SU-DHL-6 (cell line): ENCODE measurements around the gene POF1B.

ENCODE experiments used
- H2AFZ ChIP-seq: fragments of 200-600 bp; sonication (generic); 2 replicates; pipeline ENCODE4 v1.6.1; 2014; ENCODE audit warnings: low read depth, mild to moderate bottlenecking, moderate library complexity, mixed read lengths, antibody characterized with exemption, low read length; ENCODE audit not compliant: severe bottlenecking
- H3F3A ChIP-seq: fragments of 200-600 bp; shearing (Covaris generic); 2 replicates; pipeline ENCODE4 v1.6.0; 2016; ENCODE audit warnings: antibody characterized with exemption, mild to moderate bottlenecking; ENCODE audit not compliant: insufficient read depth
- H3K27ac ChIP-seq: fragments of 200-600 bp; sonication (generic); 2 replicates; pipeline ENCODE4 v1.5.1; 2016; ENCODE audit warnings: low read depth, mild to moderate bottlenecking, low read length, moderate library complexity, mixed read lengths
- H3K27me3 ChIP-seq: fragments of 200-600 bp; sonication (generic), shearing (Covaris generic); 2 replicates; pipeline ENCODE4 v1.6.0; 2014; ENCODE audit warnings: mild to moderate bottlenecking, low read length
- H3K36me3 ChIP-seq: fragments of 200-600 bp; sonication (generic); 2 replicates; pipeline ENCODE4 v1.6.1; 2014; ENCODE audit warnings: mild to moderate bottlenecking, low read length, mixed read lengths
- H3K4me2 ChIP-seq: fragments of 300-600, 200-600 bp; shearing (Covaris generic), sonication (generic); 2 replicates; pipeline ENCODE4 v1.6.0; 2014; ENCODE audit warnings: low read length, low read depth, mild to moderate bottlenecking; ENCODE audit not compliant: poor library complexity, severe bottlenecking
- H3K4me3 ChIP-seq: fragments of 200-600 bp; sonication (generic); 2 replicates; pipeline ENCODE4 v1.5.1; 2014; ENCODE audit warnings: antibody characterized with exemption, low read length, mild to moderate bottlenecking, mixed read lengths; ENCODE audit not compliant: insufficient read depth, poor library complexity, severe bottlenecking
- H3K79me2 ChIP-seq: fragments of 200-600 bp; sonication (generic); 2 replicates; pipeline ENCODE4 v1.6.1; 2014; ENCODE audit warnings: mild to moderate bottlenecking, low read length, moderate library complexity; ENCODE audit not compliant: insufficient read depth
- H3K9ac ChIP-seq: fragments of 200-600 bp; sonication (generic); 2 replicates; pipeline ENCODE4 v1.7.0; 2014; ENCODE audit warnings: mild to moderate bottlenecking, low read length
- H3K9me2 ChIP-seq: fragments of 200-600 bp; sonication (generic); replicated peaks from 2 replicates; pipeline ENCODE4 v1.6.1; 2014; ENCODE audit warnings: low read length; ENCODE audit not compliant: insufficient read depth
- H3K9me3 ChIP-seq: fragments of 200-600 bp; sonication (generic); 2 replicates; pipeline ENCODE4 v1.6.1; 2014; ENCODE audit warnings: low read length, mixed read lengths; ENCODE audit not compliant: insufficient read depth
- H4K20me1 ChIP-seq: fragments of 200-600 bp; sonication (generic); 2 replicates; pipeline ENCODE4 v1.6.1; 2014; ENCODE audit warnings: low read depth, mild to moderate bottlenecking, antibody characterized with exemption, low read length, moderate library complexity, mixed read lengths
- EZH2phosphoT487 ChIP-seq: fragments of 200-600 bp; sonication (generic), shearing (Covaris generic); conservative IDR thresholded peaks from 2 replicates; pipeline ENCODE4 v1.6.1; 2018; ENCODE audit warnings: mild to moderate bottlenecking, antibody characterized with exemption, low read length, moderate library complexity, mixed read lengths
- TF ChIP-seq, protein P1 (sequence below): fragments of 200-600 bp; sonication (generic); IDR thresholded peaks from one replicate; pipeline ENCODE4 v1.5.1; 2017; ENCODE audit warnings: antibody characterized with exemption, mild to moderate bottlenecking, low read length, moderate library complexity; ENCODE audit not compliant: insufficient read depth, poor library complexity, severe bottlenecking

POF1B gene, protein sequence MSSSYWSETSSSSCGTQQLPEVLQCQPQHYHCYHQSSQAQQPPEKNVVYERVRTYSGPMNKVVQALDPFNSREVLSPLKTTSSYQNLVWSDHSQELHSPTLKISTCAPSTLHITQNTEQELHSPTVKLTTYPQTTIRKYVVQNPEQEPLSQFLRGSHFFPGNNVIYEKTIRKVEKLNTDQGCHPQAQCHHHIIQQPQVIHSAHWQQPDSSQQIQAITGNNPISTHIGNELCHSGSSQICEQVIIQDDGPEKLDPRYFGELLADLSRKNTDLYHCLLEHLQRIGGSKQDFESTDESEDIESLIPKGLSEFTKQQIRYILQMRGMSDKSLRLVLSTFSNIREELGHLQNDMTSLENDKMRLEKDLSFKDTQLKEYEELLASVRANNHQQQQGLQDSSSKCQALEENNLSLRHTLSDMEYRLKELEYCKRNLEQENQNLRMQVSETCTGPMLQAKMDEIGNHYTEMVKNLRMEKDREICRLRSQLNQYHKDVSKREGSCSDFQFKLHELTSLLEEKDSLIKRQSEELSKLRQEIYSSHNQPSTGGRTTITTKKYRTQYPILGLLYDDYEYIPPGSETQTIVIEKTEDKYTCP

DNA sequence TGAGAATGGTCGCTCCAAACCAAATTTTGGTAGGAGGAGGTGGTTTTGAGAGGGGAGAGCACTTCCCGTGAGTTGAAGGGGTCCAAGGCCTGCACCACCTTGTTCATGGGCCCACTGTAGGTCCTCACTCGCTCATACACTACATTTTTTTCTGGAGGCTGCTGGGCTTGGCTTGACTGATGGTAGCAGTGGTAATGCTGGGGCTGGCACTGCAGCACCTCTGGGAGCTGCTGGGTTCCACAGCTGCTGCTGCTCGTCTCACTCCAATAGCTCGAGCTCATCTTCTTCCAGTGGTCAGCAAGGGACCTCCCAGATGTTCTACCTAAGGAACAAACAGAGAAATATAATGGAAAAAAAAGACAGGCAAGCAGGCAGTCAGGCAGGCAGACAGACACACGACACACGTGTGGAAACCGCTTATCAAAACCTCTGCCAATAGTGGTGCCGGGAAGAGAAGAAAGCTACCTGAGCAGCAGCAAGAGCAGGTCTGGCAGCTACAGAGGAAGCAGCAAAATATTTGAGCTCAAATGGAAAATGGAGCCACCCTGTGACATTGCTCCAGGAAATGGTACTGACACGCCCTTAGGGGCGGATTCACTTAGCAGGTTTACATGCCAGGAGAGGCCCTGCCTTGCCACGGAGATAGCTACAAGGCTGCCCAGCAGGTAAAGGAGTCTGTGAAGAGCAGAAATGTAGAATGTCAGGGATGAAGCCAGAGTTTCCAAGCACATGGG is at the start of gene POF1B:
POF1B (minus strand) TSS at position 492 of the 734 bp plus-strand sequence; CDS start at position 281, 211 bp downstream.
- Histone ChIP-seq H3K27me3 (no peaks in the 10 kb centered on the region), H3K4me2 (peak within 1 kb of the TSS; percentile 25), H3F3A (no peaks in the 10 kb centered on the region), H3K4me3 (no peak within 1 kb of the TSS), H3K36me3 (no peaks in the 10 kb centered on the region), H3K9ac (no peak within 1 kb of the TSS), H3K9me2 (no peaks in the 10 kb centered on the region), H3K27ac (no peak within 1 kb of the TSS), H3K9me3 (no peaks in the 10 kb centered on the region), H4K20me1 (no peaks in the 10 kb centered on the region), H3K79me2 (no peaks in the 10 kb centered on the region), H2AFZ (no peak within 1 kb of the TSS)
- TF ChIP-seq, protein P1, sequence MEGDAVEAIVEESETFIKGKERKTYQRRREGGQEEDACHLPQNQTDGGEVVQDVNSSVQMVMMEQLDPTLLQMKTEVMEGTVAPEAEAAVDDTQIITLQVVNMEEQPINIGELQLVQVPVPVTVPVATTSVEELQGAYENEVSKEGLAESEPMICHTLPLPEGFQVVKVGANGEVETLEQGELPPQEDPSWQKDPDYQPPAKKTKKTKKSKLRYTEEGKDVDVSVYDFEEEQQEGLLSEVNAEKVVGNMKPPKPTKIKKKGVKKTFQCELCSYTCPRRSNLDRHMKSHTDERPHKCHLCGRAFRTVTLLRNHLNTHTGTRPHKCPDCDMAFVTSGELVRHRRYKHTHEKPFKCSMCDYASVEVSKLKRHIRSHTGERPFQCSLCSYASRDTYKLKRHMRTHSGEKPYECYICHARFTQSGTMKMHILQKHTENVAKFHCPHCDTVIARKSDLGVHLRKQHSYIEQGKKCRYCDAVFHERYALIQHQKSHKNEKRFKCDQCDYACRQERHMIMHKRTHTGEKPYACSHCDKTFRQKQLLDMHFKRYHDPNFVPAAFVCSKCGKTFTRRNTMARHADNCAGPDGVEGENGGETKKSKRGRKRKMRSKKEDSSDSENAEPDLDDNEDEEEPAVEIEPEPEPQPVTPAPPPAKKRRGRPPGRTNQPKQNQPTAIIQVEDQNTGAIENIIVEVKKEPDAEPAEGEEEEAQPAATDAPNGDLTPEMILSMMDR = no peak
- TF ChIP-seq EZH2phosphoT487 = no peak

DNA sequence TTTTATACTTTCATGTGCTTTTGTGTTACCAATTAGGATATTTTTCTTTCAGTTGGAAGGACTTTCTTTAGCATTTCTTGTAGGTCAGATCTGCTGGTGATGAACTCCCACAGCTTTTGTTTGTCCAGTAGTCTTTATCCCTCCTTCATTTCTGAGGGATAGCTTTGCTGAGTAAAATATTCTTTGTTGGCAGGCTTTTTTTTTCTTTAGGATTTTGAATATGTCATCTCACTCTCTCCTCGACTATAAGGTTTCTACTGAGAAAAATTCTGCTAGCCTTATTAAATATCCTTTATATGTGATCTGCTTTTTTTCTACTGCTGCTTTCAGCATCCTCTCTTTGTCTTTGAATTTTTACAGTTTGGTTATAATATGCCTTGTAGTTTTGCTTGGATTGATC is 49.6 kb upstream of the POF1B start:
- Histone ChIP-seq H2AFZ (no peak overlapping the region), H3K9me2 (no peaks in the 10 kb centered on the region), H3K9ac (no peak overlapping the region), H4K20me1 (no peaks in the 10 kb centered on the region), H3K4me2 (no peak overlapping the region), H3F3A (no peaks in the 10 kb centered on the region), H3K79me2 (no peaks in the 10 kb centered on the region), H3K27ac (no peak overlapping the region), H3K36me3 (no peaks in the 10 kb centered on the region), H3K9me3 (no peaks in the 10 kb centered on the region), H3K4me3 (no peak overlapping the region), H3K27me3 (no peaks in the 10 kb centered on the region)
- TF ChIP-seq, protein P1 = no peak
- TF ChIP-seq EZH2phosphoT487 = no peak

DNA sequence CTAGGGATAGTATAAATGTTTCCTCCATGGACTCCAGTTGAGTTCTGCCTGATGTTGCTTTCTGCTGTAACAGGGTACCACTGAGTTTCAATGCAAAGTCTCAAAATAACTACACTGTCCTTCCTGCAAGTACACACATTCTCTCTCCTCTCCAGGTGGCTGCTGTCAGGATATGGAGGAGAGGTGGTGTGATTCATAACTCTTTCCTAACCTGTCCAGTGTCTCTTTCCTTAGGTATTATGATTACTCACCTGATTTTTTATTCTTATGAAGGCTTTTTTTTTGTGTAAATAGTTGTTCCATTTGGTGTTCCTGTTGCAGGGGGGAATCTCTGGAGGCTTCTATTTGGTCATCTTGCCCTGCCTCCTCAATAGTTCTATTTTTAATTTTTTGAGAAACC is 39.8 kb upstream of the POF1B start:
- H3K27me3 ChIP-seq = no peaks in the 10 kb centered on the region
- H3K9me2 ChIP-seq = no peaks in the 10 kb centered on the region
- no peak overlapping the region for H3K4me3 ChIP-seq
- no peaks in the 10 kb centered on the region for H3F3A ChIP-seq
- no peak overlapping the region for H3K27ac ChIP-seq
- TF ChIP-seq, protein P1 = no peak
- TF ChIP-seq EZH2phosphoT487 = no peak
- H3K4me2 ChIP-seq = no peak overlapping the region
- H3K79me2 ChIP-seq = no peaks in the 10 kb centered on the region
- no peaks in the 10 kb centered on the region for H4K20me1 ChIP-seq
- no peak overlapping the region for H2AFZ ChIP-seq
- no peaks in the 10 kb centered on the region for H3K36me3 ChIP-seq
- no peaks in the 10 kb centered on the region for H3K9me3 ChIP-seq
- no peak overlapping the region for H3K9ac ChIP-seq
